Dendritic cell treated with granulocyte-macrophage colony-stimulating factor and Interleukin-4, amounts not matched to agents 40 ng/mL and 50 ng/mL, for 4 days (primary cell): ENCODE results near the gene NOP10.
"Not testable (repeated sequence)": the region's sequence is repeated elsewhere in the genome, so short reads cannot be mapped to it uniquely, and the experiment has no call there.

Source experiments
- H3K27ac Mint-ChIP-seq: one replicate; pipeline ENCODE4 v1.8.0; 2022; ENCODE audit warnings: mild to moderate bottlenecking, mixed read lengths
- H3K27me3 Mint-ChIP-seq: one replicate; pipeline ENCODE4 v1.8.0; 2022; ENCODE audit warnings: mild to moderate bottlenecking, mixed read lengths
- H3K36me3 Mint-ChIP-seq: one replicate; pipeline ENCODE4 v1.8.0; 2022; ENCODE audit warnings: low read depth, mixed read lengths
- H3K4me1 Mint-ChIP-seq: one replicate; pipeline ENCODE4 v1.8.0; 2022; ENCODE audit warnings: low read depth, mixed read lengths
- H3K4me3 Mint-ChIP-seq: one replicate; pipeline ENCODE4 v1.8.0; 2022; ENCODE audit warnings: mild to moderate bottlenecking, moderate library complexity, mixed read lengths
- H3K9me3 Mint-ChIP-seq: one replicate; pipeline ENCODE4 v1.8.0; 2022; ENCODE audit warnings: mixed read lengths
- intact Hi-C: fragments of 100-400 bp; cut with micrococcal nuclease; formaldehyde crosslinking; loops from one replicate; pipeline ENCODE4 v1.15.0; 2022

Gene NOP10

GRCh38 chr15:34342737-34343575 lies at the start of gene NOP10, which contains the start of gene NUTM1:
NOP10 (minus strand) TSS chr15:34343136; CDS start chr15:34343073, 63 bp downstream.
NUTM1 (plus strand) TSS chr15:34343315; CDS start chr15:34343697, 382 bp downstream.
- intact Hi-C loops, result loop anchor here (1.0 to 2.0 kb wide), 2 partner anchors 24 kb away; partner anchors contain the start of gene LPCAT4
- Mint-ChIP-seq H3K27me3 (no peaks in the 10 kb centered on the region), H3K9me3 (no peaks in the 10 kb centered on the region), H3K27ac (no peak within 1 kb of the TSS), H3K36me3 (peaks cover 25% of the 10 kb centered on the region), H3K4me3 (no peak within 1 kb of the TSS), H3K4me1 (peaks cover 24% of the 10 kb centered on the region)

DNA sequence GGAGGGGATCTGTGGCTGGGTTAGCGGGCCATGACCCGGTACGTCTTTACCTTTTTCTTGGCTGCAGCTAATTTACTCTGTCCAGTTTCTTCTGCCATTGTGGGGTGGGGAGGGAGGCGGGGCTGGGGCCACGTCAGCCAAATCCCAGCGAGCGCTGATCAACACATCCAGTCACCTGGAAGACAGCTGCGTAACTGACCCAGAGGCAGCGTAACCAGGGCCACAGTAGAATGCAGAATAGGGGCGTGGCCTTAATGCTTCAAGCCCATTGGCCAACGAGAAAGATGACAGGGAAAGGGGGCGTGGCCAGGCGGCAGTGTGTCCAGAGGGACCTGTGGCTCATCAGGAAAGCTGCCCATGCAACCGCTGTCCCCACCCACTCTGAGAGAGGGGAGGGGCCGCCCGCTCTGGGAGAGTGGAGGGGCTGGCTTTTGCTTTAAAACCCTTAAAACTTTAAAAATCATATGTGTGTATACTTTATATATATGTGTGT lies 46.7 kb upstream of the NOP10 start:
- H3K27ac Mint-ChIP-seq, H3K9me3 Mint-ChIP-seq, H3K4me1 Mint-ChIP-seq, H3K27me3 Mint-ChIP-seq, H3K36me3 Mint-ChIP-seq, H3K4me3 Mint-ChIP-seq, intact Hi-C loops: not testable (repeated sequence)

DNA sequence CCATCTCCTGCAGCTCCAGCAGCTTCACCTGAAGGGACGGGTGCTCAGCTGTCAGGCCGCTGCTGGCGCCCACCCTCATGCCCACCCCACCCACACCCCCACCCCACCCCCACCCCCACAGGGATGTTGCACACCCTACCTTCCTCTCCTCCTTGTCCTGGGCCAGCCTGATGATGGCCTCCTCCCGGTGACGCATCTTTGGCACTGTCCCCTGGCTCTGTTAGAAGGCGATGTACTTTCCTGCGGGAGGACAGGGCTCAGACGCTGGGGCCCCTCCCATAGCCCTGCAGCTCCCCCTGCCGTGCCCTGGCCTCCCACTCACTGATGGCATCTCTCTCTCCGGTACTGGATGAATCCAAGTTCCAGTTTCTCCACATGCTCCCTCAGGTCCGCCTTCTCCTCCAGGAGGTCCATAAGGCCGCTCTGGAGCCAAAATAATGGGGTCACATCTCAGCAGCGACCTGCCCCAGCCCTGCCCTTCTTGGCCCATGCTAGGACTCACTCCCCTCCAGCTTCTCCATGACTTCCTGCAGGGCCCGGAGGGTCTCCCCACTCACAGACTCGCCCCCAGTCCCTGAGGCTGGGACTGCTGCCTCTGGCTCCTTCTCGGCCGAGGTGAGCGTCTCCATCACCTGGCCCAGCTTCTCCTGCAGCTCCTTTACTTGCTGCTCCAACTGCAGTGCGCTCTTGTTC lies 39.0 kb upstream of the NOP10 start:
- H3K9me3 Mint-ChIP-seq, intact Hi-C loops, H3K27ac Mint-ChIP-seq, H3K4me1 Mint-ChIP-seq, H3K4me3 Mint-ChIP-seq, H3K27me3 Mint-ChIP-seq, H3K36me3 Mint-ChIP-seq: not testable (repeated sequence)

- intact Hi-C loops, H3K9me3 Mint-ChIP-seq, H3K4me3 Mint-ChIP-seq, H3K36me3 Mint-ChIP-seq, H3K27me3 Mint-ChIP-seq, H3K27ac Mint-ChIP-seq, H3K4me1 Mint-ChIP-seq: not testable (repeated sequence)
Measured at GRCh38 chr15:34380491-34380890, 37.6 kb upstream of the NOP10 start.

GRCh38 chr15:34376856-34377255 lies 33.9 kb upstream of the NOP10 start:
- Mint-ChIP-seq H3K27me3 (peaks cover 2% of the 10 kb centered on the region), H3K9me3 (no peaks in the 10 kb centered on the region), H3K27ac (no peak overlapping the region), H3K4me1 (no peaks in the 10 kb centered on the region), H3K36me3 (no peaks in the 10 kb centered on the region), H3K4me3 (no peak overlapping the region)
- intact Hi-C loops, result no loop called here

DNA sequence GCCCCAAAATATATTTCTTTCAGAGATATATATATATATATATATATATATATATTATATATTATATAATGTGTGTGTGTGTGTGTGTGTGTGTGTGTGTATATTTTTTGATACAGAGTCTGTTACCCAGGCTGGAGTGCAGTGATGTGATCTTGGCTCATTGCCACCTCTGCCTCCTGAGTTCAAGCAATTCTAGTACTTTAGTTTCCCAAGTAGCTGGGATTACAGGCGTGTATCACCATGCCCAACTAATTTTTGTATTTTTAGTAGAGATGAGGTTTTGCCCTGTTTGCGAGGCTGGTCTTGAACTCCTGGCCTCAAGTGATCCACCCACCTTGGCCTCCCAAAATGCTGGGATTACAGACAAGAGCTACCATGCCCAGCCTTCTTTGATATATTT lies 32.6 kb upstream of the NOP10 start:
- H3K4me3 Mint-ChIP-seq, H3K27ac Mint-ChIP-seq, H3K36me3 Mint-ChIP-seq, H3K4me1 Mint-ChIP-seq, intact Hi-C loops, H3K9me3 Mint-ChIP-seq, H3K27me3 Mint-ChIP-seq: not testable (repeated sequence)

DNA sequence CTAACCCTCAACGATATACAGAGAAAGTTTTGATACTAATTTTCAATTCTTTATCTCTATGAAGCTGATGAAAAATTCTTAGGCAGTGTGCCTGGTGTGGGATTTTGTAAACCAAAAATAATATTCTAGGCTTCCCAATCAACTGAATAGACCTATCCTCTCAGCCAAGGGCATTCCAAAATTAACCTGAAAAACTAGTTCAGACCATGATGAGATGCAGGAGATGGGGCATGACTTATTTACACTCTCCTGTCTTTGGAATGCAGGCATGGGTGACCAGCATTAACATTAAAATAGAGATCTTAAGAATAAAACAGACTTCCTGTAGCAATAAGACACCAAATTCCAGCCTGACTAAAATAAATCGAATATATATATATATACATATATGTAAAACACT lies 31.9 kb upstream of the NOP10 start:
- Mint-ChIP-seq H3K4me1 (peaks cover 8% of the 10 kb centered on the region), H3K27ac (no peak overlapping the region), H3K4me3 (no peak overlapping the region), H3K36me3 (no peaks in the 10 kb centered on the region), H3K9me3 (no peaks in the 10 kb centered on the region), H3K27me3 (peaks cover 2% of the 10 kb centered on the region)
- intact Hi-C loops, result no loop called here

GRCh38 chr15:34373951-34374350 lies 31.0 kb upstream of the NOP10 start:
- Mint-ChIP-seq H3K27me3 (peaks cover 2% of the 10 kb centered on the region), H3K9me3 (no peaks in the 10 kb centered on the region), H3K27ac (no peak overlapping the region), H3K36me3 (no peaks in the 10 kb centered on the region), H3K4me1 (peaks cover 12% of the 10 kb centered on the region), H3K4me3 (no peak overlapping the region)
- intact Hi-C loops, result no loop called here

DNA sequence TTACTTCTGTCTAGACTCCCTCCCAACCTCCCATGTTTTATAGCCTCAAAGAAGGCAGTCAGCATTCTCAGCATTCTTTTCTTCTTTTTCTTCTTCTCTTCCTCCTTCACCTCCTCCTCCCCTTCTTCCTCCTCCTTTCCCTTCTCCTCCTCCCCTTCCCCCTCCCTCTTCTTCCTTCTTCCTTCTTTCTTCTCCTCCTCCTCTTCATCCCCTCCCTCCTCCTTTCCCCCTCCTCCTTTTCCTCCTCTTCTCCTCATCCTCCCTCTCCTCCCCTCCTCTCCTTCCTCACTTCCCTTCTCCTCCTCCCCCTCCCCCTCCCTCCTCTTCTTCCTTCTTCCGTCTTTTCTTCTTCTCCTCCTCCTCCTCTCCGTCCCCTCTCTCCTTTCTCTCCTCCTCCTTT lies 27.7 kb upstream of the NOP10 start:
- Mint-ChIP-seq H3K36me3 (peaks cover 15% of the 10 kb centered on the region), H3K27ac (no peak overlapping the region), H3K27me3 (no peaks in the 10 kb centered on the region), H3K9me3 (no peaks in the 10 kb centered on the region), H3K4me1 (peaks cover 31% of the 10 kb centered on the region), H3K4me3 (no peak overlapping the region)
- intact Hi-C loops, result no loop called here

GRCh38 chr15:34370129-34370528 lies 27.2 kb upstream of the NOP10 start:
- peaks cover 36% of the 10 kb centered on the region for H3K4me1 Mint-ChIP-seq
- H3K27me3 Mint-ChIP-seq, result no peaks in the 10 kb centered on the region
- no peak overlapping the region for H3K4me3 Mint-ChIP-seq
- intact Hi-C loops, result no loop called here
- H3K27ac Mint-ChIP-seq, result no peak overlapping the region
- no peaks in the 10 kb centered on the region for H3K9me3 Mint-ChIP-seq
- H3K36me3 Mint-ChIP-seq, result peaks cover 15% of the 10 kb centered on the region

- intact Hi-C loops, result loop anchor here (1.0 to 10.0 kb wide), 4 partner anchors 24 to 263 kb away; partner anchors contain the start of genes EMC7, NOP10, NUTM1 and PGBD4
- Mint-ChIP-seq H3K4me3 (peak within 1 kb of the TSS; percentile 93), H3K4me1 (peaks cover 58% of the 10 kb centered on the region), H3K27me3 (no peaks in the 10 kb centered on the region), H3K27ac (peak within 1 kb of the TSS; percentile 95), H3K9me3 (no peaks in the 10 kb centered on the region), H3K36me3 (peaks cover 31% of the 10 kb centered on the region)
Measured at GRCh38 chr15:34367101-34368081, 24.5 kb upstream of the NOP10 start, which contains the start of gene LPCAT4. LPCAT4 (minus strand) TSS chr15:34367196; CDS start chr15:34367100, 96 bp downstream.

- H3K27ac Mint-ChIP-seq, result peak overlapping the region; percentile 95
- peak overlapping the region; percentile 92 for H3K4me3 Mint-ChIP-seq
- intact Hi-C loops, result loop anchor here (1.0 to 10.0 kb wide), 4 partner anchors 23 to 262 kb away; partner anchors contain the start of genes EMC7, NOP10, NUTM1 and PGBD4
- no peaks in the 10 kb centered on the region for H3K9me3 Mint-ChIP-seq
- H3K36me3 Mint-ChIP-seq, result peaks cover 40% of the 10 kb centered on the region
- peaks cover 60% of the 10 kb centered on the region for H3K4me1 Mint-ChIP-seq
- no peaks in the 10 kb centered on the region for H3K27me3 Mint-ChIP-seq
Measured at GRCh38 chr15:34366271-34367065, 23.5 kb upstream of the NOP10 start.
